Adrenal gland (tissue), 12 donors: Measurements from ENCODE around the gene ANKDD1A. TPM values are rescaled to one million over a fixed set of nuclear protein-coding genes. Genes with fewer than 3 reads are reported as not detected.

Source experiments
- DNase-seq, 7 donors: peaks; one replicate each; pipeline ENCODE4 v3.0.0-alpha.2; 2019 to 2020
- H3K27ac ChIP-seq, 5 donors: fragments of 200-600 bp; sonication (generic) in 4 of 5; 1 replicate in 3 of 5; 2 replicates in 2 of 5; pipeline versions ENCODE4 v1.5.1 to v1.8.0; 2016 to 2020; ENCODE audit warnings: mild to moderate bottlenecking in 1 of 5
- H3K27me3 ChIP-seq: fragments of 200-600 bp; 2 replicates; pipeline ENCODE4 v1.8.0; 2021
- H3K36me3 ChIP-seq, 2 donors: fragments of 200-600 bp; replicated peaks in 1 of 2; 1 replicate in 1 of 2; 2 replicates in 1 of 2; pipeline versions ENCODE4 v1.5.1 to v1.8.0; 2018 to 2022
- H3K4me1 ChIP-seq, 2 donors: fragments of 200-600 bp; replicated peaks in 1 of 2; 1 replicate in 1 of 2; 2 replicates in 1 of 2; pipeline versions ENCODE4 v1.5.1 to v1.8.0; 2018 to 2021
- H3K4me3 ChIP-seq, 4 donors: fragments of 200-600 bp; sonication (generic) in 3 of 4; one replicate each; pipeline ENCODE4 v1.5.1; 2016 to 2018
- H3K9me3 ChIP-seq, 3 donors: fragments of 200-600 bp; sonication (generic) in 1 of 3; replicated peaks in 1 of 3; 1 replicate in 2 of 3; 2 replicates in 1 of 3; pipeline versions ENCODE4 v1.5.1 to v1.8.0; 2016 to 2021
- CTCF ChIP-seq, 6 experiments: fragments of 450-650 bp in 4 of 6; fragments of 200-600 bp in 2 of 6; sonication (generic) in 1 of 6; IDR thresholded peaks; 1 replicate in 5 of 6; 2 replicates in 1 of 6; pipeline versions ENCODE4 v1.5.1 to v1.8.0; 2016 to 2021; ENCODE audit warnings: antibody characterized with exemption in 6 of 6, mild to moderate bottlenecking in 2 of 6, moderate library complexity in 1 of 6
- POLR2A ChIP-seq, 2 donors: fragments of 450-650 bp; IDR thresholded peaks; one replicate each; pipeline ENCODE4 v1.6.1; 2017; ENCODE audit warnings: antibody characterized with exemption in 2 of 2, mild to moderate bottlenecking in 2 of 2, moderate library complexity in 1 of 2
- WGBS, 4 donors: extraction: QIAGEN DNeasy Blood & Tissue Kit in 2 of 4; methylation state at CpG; one replicate each; pipeline versions ENCODE4 v1.1.5 to v1.1.7; 2013 to 2017; 5-methylcytosine and 5-hydroxymethylcytosine counted together
- intact Hi-C, 2 donors: fragments of 100-400 bp; cut with DNase I; formaldehyde crosslinking; loops; one replicate each; pipeline versions ENCODE4 v1.14.1 to v1.15.0; 2022 to 2023
- polyA plus RNA-seq, 3 donors: library from polyadenylated mRNA; stranded (reverse); fragments of 200-250 nt in 2 of 3; fragments of 350-450 nt in 1 of 3; fragmentation: Illumina TruSeq in 1 of 3; extraction: RNeasy Lipid Tissue Mini Kit (QIAGEN cat#74804) in 1 of 3; gene quantifications; one replicate each; pipeline ENCODE4 v1.2.3, GENCODE V29; 2013 to 2014
- total RNA-seq, 9 donors: library from RNA; depleted of rRNA in 4 of 9; stranded (reverse); fragments of >200 nt in 4 of 9; fragments of 120-200 nt in 1 of 9; fragmentation: NEBNext Ultra II Directional in 1 of 9; extraction: Animal tissue kit (Norgen Biotek cat#: 25700) in 1 of 9; gene quantifications; one replicate each; pipeline versions ENCODE4 v1.1.0 to v1.2.4, GENCODE V29; 2013 to 2023
- donor health status: healthy with polysubstance abuse.
- donor health status: Bipolar disorder and iron deficiency.
- donor health status: DM: yes; HTN: yes; CAD: no.
- donor health status: DM: no; HTN: no; CAD: no.
- donor health status: DM: no; HTN: no; CAD: no.
- donor health status: DM: yes; HTN: yes; CAD: no.

ANKDD1A gene
- total and polyA plus RNA-seq, 12 donors = 7.0 to 41.7 (median 28.4) TPM

- H3K4me1 ChIP-seq = no peaks in the 10 kb centered on the region
Observed at GRCh38 chr15:64950888-64951287, 39.2 kb downstream of the ANKDD1A start.

DNA sequence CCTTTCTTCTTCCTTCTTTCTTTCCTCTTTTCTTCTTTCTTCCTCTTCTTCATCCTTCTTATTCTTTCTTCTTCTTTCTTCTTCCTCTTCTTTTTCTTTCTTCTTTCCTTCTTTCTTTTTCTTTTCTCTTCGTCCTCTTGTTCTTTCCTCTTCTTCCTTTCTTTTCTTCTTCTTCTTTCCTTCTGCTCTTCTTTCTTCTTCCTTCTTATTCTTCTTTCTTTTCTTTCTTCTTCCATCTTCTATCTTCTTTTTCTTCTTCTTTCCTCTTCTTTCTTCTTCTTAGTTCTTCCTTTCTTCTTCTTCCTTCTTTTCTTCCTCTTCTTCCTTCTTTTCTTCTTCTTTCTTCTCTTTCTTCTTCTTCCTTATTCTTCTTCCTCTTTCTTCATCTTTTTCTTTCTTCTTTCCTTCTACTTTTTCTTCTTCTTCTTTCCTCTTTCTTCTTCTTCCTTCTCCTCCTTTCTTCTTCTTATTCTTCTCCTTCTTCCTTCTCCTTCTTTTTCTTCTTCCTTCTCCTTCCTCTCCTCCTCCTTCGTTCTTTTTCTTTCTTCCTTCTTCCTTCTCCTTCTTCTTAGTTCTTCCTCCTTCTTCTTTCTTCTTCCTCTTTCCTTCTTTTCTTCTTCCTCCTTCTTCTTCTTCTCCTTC is 40.2 kb downstream of the ANKDD1A start:
- 89 to 100% (median 91%) methylated on average over 2 of the region's 2 CpGs for WGBS, 4 donors
- Histone ChIP-seq H3K27ac (no peak overlapping the region), H3K36me3 (peaks cover 0 to 22% of the 10 kb centered on the region in 2 donors), H3K4me3 (no peak overlapping the region), H3K4me1 (no peaks in the 10 kb centered on the region), H3K9me3 (no peaks in the 10 kb centered on the region), H3K27me3 (no peaks in the 10 kb centered on the region)
- TF ChIP-seq POLR2A (IDR thresholded peaks at IDR 0.05) = no peak
- TF ChIP-seq CTCF (IDR thresholded peaks at IDR 0.05) = no peak
- no peak for DNase-seq
- intact Hi-C loops = no loop called here

More at GRCh38 chr15:64950888-64951287, 39.2 kb downstream of the ANKDD1A start:
- no peak for DNase-seq
- Histone ChIP-seq H3K27ac (no peak overlapping the region), H3K4me3 (no peak overlapping the region), H3K27me3 (no peaks in the 10 kb centered on the region), H3K36me3 (peaks cover 0 to 16% of the 10 kb centered on the region in 2 donors), H3K9me3 (no peaks in the 10 kb centered on the region)
- intact Hi-C loops = no loop called here
- TF ChIP-seq POLR2A (IDR thresholded peaks at IDR 0.05) (no peak), CTCF (IDR thresholded peaks at IDR 0.05) (no peak)
- WGBS, 4 donors = 78 to 90% (median 81%) methylated on average over 6 of the region's 6 CpGs

GRCh38 chr15:64954395-64954794 is 42.7 kb downstream of the ANKDD1A start:
- H3K9me3 ChIP-seq = no peaks in the 10 kb centered on the region
- 48 to 83% (median 65%) methylated on average over 2 to 3 of the region's 3 CpGs for WGBS, 4 donors
- DNase-seq = no peak
- H3K27ac ChIP-seq = no peak overlapping the region
- peaks cover 0 to 39% of the 10 kb centered on the region in 2 donors for H3K36me3 ChIP-seq
- H3K27me3 ChIP-seq = no peaks in the 10 kb centered on the region
- H3K4me3 ChIP-seq = no peak overlapping the region
- no peaks in the 10 kb centered on the region for H3K4me1 ChIP-seq
- intact Hi-C loops = no loop called here
- TF ChIP-seq CTCF (IDR thresholded peaks at IDR 0.05) = no peak

DNA sequence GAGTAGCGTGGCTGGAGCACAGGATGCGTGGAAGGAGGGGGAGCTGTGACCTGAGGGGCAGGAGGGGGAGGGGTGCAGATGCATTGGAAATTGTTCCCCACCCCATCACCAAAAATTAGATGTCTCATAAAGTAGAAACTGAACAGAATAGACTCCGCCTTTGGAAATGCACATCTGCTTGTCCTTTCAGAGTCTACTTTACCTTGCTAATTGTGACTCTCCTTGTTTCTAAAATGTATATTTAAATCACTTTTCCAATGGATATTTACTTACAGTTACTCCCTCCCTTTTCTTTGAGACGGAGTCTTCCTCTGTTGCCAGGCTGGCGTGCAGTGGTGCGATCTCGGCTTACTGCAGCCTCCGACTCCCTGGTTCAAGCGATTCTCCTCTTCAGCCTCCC is 47.4 kb downstream of the ANKDD1A start:
- H3K27ac ChIP-seq = no peak overlapping the region
- DNase-seq = no peak
- WGBS, 4 donors = 94 to 98% (median 96%) methylated on average over 9 of the region's 9 CpGs
- no peaks in the 10 kb centered on the region for H3K27me3 ChIP-seq
- H3K9me3 ChIP-seq = no peaks in the 10 kb centered on the region
- intact Hi-C loops = no loop called here
- H3K36me3 ChIP-seq = peaks cover 0 to 85% of the 10 kb centered on the region in 2 donors
- H3K4me1 ChIP-seq = no peaks in the 10 kb centered on the region
- no peak overlapping the region for H3K4me3 ChIP-seq
- TF ChIP-seq CTCF (IDR thresholded peaks at IDR 0.05) = no peak
- TF ChIP-seq POLR2A (IDR thresholded peaks at IDR 0.05) = no peak
